GM10266 (cell line): ENCODE data around the gene VSTM1.

Experiments
- DNase-seq: peaks from one replicate; pipeline ENCODE4 v3.0.0; 2012; ENCODE audit errors: extremely low spot score
- TF ChIP-seq, protein P1 (sequence below): IDR thresholded peaks from 2 replicates; pipeline ENCODE4 v1.5.1; 2012; ENCODE audit warnings: mild to moderate bottlenecking, low read depth; ENCODE audit not compliant: control insufficient read depth, insufficient read depth; ENCODE audit errors: missing control alignments

The VSTM1 gene

DNA sequence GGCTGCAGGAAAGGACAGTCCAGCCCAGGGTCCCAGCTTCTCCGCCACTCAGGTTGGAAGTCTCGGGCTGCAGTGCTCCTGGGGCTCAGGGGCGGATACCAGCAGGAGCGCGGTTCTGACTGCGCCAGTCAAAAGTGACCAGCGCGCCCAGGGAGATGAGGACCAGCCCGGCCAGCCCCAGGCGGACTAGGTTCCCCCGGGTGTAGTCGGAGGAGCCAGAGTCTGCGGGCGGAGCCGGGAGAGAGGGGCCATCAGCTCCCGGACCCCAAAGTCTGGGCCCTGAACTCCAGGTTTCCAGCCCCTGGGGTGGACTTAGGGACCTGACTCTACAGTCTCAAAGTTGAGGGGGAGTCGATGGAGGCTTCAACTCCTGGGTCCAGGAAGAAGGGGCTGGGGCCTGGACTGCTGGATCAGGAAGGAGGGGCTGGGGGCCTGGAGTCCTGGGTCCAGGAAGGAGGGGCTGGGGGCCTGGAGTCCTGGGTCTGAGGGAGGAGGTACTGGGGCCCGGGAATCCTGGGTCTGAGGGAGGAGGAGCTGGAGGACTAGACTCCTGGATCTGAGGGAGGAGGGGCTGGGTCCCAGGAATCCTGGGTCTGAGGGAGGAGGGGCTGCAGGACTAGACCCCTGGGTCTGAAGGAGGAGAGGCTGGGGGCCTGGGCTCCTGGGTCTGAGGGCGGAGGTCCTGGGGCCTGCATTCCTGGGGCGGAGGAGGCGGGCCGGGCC lies 31.6 kb upstream of the VSTM1 start:
- DNase-seq = no peak
- TF ChIP-seq, protein P1, sequence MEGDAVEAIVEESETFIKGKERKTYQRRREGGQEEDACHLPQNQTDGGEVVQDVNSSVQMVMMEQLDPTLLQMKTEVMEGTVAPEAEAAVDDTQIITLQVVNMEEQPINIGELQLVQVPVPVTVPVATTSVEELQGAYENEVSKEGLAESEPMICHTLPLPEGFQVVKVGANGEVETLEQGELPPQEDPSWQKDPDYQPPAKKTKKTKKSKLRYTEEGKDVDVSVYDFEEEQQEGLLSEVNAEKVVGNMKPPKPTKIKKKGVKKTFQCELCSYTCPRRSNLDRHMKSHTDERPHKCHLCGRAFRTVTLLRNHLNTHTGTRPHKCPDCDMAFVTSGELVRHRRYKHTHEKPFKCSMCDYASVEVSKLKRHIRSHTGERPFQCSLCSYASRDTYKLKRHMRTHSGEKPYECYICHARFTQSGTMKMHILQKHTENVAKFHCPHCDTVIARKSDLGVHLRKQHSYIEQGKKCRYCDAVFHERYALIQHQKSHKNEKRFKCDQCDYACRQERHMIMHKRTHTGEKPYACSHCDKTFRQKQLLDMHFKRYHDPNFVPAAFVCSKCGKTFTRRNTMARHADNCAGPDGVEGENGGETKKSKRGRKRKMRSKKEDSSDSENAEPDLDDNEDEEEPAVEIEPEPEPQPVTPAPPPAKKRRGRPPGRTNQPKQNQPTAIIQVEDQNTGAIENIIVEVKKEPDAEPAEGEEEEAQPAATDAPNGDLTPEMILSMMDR = no peak

DNA sequence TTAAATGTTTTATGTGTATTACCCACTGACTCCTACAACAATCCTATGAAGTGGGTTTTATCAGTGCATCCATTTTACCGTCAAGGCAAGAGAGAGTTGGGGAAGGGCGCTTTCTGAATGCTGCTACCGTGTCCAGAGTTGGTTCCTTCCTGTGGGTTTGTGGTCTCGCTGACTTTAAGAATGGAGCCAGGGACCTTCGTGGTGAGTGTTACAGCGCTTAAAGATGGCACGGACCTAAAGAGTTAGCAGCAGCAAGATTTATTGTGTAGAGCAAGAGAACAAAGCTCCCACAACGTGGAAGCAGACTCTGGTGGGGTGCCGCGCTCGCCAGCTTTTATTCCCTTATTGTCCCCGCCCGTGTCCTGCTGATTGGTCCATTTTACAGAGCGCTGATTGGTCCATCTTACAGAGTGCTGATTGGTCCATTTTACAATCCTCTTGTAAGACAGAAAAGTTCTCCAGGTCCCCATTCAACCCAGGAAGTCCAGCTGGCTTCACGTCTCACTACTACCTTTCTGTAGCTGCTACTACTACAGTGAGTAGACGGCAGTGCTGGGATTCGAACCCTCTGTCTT lies 30.8 kb upstream of the VSTM1 start:
- TF ChIP-seq, protein P1 = no peak
- DNase-seq = no peak

DNA sequence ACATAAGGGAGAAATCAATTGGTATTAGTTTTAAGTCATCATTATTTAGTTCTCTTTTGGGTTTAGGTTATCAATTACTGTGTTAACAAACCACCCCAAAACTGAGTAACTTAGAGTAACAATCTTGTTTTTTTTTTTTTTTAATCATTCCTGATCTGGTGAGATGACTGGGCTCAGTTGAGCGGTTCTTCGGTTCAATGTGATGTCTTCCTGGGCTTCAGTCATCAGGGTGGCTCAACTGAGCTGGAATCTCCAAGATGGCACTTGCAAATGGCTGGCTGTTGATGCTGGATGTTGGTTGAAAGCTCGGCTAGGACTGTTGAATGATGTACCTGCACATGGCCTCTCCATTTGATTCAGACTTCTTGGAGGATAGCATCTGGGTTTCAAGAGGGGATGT lies 20.7 kb upstream of the VSTM1 start:
- TF ChIP-seq, protein P1 = no peak
- DNase-seq = no peak

DNA sequence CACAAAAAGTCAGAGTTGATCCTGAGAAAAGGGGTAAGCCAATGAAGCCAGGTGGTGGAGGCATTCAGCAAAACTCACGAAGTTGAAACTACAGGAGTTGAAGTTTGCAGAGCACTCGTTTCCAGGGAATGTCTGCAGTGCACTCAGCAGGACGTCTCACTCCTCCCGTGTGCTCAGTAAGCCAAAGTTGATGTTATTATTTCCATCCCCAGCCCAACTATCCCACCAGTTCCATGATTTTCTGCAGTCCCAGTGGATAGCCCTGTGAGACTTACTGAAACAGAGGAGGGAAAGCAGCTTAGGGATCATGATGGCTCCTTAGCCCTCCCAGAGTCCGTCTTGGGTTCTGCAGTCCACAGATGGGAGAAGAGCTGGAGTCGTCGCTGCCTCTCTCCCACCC lies 17.3 kb upstream of the VSTM1 start, which contains the start of gene TARM1:
TARM1 (minus strand) TSS at position 334 of the 400 bp plus-strand sequence; CDS start at position 309, 25 bp downstream.
- DNase-seq = no peak
- TF ChIP-seq, protein P1 = no peak

DNA sequence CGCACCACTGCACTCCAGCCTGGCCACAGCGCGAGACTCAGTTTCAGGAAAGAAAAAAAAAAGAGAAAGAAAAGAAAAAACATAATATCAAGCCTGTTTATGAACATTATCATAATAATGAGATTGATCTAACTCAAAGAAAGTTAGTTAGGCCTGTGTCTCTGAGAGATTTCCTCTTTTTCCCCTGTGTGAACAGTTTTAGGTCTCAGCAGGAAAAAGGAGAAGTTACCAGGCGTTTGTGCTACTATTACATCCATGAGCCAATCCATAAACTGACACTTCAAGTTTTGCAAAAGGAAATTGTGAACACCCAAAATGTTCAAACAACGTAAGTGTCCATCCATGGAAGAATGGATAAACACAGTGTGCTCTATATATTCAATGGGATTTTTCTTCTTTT lies 13.6 kb upstream of the VSTM1 start:
- TF ChIP-seq, protein P1 = no peak
- DNase-seq = no peak

DNA sequence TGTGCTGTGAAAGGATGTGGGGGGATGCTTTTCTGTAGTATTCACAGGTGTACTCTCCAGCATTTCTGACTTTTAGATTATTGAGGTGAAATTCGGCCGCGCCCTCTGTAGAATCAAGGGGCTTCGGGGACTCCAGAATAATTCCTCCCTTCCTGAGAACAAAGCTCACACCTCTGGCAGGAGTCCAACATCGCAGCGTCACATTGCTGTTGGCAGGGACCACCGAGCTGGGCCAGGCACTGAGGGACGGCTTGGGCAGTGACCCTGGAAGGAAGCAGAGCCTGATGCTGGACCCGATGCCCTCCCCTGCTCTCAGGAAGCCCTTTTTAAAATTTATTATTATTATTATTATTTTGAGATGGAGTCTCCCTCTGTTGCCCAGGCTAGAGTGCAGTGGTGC lies 11.2 kb upstream of the VSTM1 start:
- TF ChIP-seq, protein P1 = no peak
- no peak for DNase-seq

DNA sequence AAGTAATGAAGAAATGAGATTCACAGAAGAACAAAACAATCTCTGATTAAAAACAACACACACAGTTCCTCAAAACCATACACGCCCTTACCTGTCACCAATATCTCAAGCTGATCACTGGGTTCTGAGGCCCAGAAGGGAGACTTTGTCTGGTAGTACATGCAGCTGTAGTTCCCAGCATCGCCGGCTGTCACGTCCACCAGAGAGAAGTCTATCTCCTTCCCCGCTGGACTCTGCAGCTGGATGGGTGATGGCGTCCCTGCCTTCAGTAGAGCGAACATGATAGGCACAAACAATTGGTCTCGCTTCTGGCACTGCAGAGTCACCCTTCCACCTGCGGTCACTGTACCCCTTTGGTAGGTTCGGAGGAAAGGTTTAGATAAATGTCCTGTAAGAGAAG lies 10.1 kb upstream of the VSTM1 start:
- DNase-seq = no peak
- TF ChIP-seq, protein P1 = no peak
